Colonic mucosa (tissue), 4 donors: ENCODE data around the gene COMMD2. TPM values are rescaled to one million over a fixed set of nuclear protein-coding genes. Genes with fewer than 3 reads are reported as not detected.

Source experiments
- DNase-seq: peaks from one replicate; pipeline ENCODE4 v3.0.0-alpha.2; 2020
- H3K27ac ChIP-seq: fragments of 200-600 bp; one replicate; pipeline ENCODE4 v1.8.0; 2021
- H3K27me3 ChIP-seq: fragments of 200-600 bp; one replicate; pipeline ENCODE4 v1.8.0; 2021
- H3K36me3 ChIP-seq: fragments of 200-600 bp; one replicate; pipeline ENCODE4 v1.8.0; 2021
- H3K4me1 ChIP-seq: fragments of 200-600 bp; one replicate; pipeline ENCODE4 v1.8.0; 2021; ENCODE audit warnings: mild to moderate bottlenecking
- H3K4me3 ChIP-seq: fragments of 200-600 bp; one replicate; pipeline ENCODE4 v1.8.0; 2021
- H3K9ac ChIP-seq, 2 donors: one replicate each; pipeline ENCODE4 v1.7.0; 2013; ENCODE audit warnings: control low read depth in 2 of 2, low read depth in 2 of 2, low read length in 2 of 2
- H3K9me3 ChIP-seq: fragments of 200-600 bp; one replicate; pipeline ENCODE4 v1.8.0; 2021
- intact Hi-C: fragments of 100-400 bp; cut with DNase I; formaldehyde crosslinking; loops from one replicate; pipeline ENCODE4 v1.14.1; 2022
- total RNA-seq, 2 donors: library from RNA; stranded (reverse); fragmentation: NEBNext Ultra II Directional in 1 of 2; extraction: Animal tissue kit (Norgen Biotek cat#: 25700) in 1 of 2; gene quantifications; one replicate each; pipeline ENCODE4 v1.2.1, GENCODE V29; 2021
- TF ChIP-seq, protein P1 (sequence below): fragments of 200-600 bp; IDR thresholded peaks from one replicate; pipeline ENCODE4 v1.8.0; 2022; ENCODE audit warnings: antibody characterized with exemption, mild to moderate bottlenecking
- donor health status: healthy.
- donor health status: DM: no; HTN: no; CAD: no.
- donor health status: DM: no; HTN: no; CAD: no.

The COMMD2 gene
- total RNA-seq = 10 to 100 TPM; 22.5 to 30.7 TPM

DNA sequence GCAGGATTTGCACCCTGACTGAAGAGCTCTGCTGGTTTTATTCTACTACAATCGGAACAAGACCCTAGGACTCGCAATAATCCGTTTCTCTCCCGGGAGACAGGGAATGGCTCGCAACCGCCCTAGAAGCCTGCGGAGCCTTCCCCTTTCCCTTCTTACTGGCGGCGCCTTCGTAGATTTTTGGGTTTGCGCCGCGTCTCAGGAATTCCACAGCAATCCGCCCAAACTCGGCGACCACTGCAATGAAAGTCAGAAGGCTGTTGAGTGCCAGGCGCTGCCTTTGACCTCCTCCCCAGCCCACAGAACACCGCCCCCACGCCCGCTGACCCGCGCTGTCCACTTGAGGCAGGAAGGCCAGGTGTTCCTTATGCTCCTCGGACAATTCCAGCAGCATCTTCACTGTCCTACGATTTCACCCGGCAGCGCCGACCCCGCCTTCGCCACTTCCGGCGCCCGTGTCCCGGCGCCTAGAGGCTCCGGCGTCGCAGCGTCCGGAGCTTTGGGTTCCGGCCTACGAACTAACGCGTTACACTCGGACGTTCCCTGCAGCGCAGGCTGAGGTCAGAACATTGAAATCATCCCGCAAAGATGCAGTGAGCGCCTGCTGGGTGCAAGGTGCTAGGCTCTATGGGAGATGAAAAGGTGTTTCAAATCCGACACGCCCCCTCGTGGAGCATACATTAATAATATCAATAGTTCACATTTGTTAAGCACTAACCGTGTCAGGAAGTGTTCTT, at the start of gene COMMD2:
Gene COMMD2 (minus strand): TSS at position 439 of the 737 bp plus-strand sequence. CDS start 45 bp downstream, at position 394.
- intact Hi-C loops = no loop called here
- peak; percentile 73 for DNase-seq
- no peaks in the 10 kb centered on the region for H3K9me3 ChIP-seq
- no peaks in the 10 kb centered on the region for H3K27me3 ChIP-seq
- peak within 1 kb of the TSS; percentile 91 for H3K4me3 ChIP-seq
- no peaks in the 10 kb centered on the region for H3K4me1 ChIP-seq
- H3K27ac ChIP-seq = peak within 1 kb of the TSS; percentile 56
- TF ChIP-seq, protein P1, sequence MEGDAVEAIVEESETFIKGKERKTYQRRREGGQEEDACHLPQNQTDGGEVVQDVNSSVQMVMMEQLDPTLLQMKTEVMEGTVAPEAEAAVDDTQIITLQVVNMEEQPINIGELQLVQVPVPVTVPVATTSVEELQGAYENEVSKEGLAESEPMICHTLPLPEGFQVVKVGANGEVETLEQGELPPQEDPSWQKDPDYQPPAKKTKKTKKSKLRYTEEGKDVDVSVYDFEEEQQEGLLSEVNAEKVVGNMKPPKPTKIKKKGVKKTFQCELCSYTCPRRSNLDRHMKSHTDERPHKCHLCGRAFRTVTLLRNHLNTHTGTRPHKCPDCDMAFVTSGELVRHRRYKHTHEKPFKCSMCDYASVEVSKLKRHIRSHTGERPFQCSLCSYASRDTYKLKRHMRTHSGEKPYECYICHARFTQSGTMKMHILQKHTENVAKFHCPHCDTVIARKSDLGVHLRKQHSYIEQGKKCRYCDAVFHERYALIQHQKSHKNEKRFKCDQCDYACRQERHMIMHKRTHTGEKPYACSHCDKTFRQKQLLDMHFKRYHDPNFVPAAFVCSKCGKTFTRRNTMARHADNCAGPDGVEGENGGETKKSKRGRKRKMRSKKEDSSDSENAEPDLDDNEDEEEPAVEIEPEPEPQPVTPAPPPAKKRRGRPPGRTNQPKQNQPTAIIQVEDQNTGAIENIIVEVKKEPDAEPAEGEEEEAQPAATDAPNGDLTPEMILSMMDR = no peak
- peak within 1 kb of the TSS; percentile 64 to 89 for H3K9ac ChIP-seq
- H3K36me3 ChIP-seq = peaks cover 7% of the 10 kb centered on the region

GRCh38 chr3:149801639-149802038, 49.4 kb upstream of the COMMD2 start:
- intact Hi-C loops = no loop called here
- H3K4me1 ChIP-seq = no peaks in the 10 kb centered on the region

GRCh38 chr3:149801195-149801594, 48.9 kb upstream of the COMMD2 start:
- H3K27me3 ChIP-seq = no peaks in the 10 kb centered on the region
- no peak overlapping the region for H3K9ac ChIP-seq
- no peak overlapping the region for H3K4me3 ChIP-seq
- TF ChIP-seq, protein P1 = no peak
- intact Hi-C loops = no loop called here
- H3K4me1 ChIP-seq = no peaks in the 10 kb centered on the region
- no peaks in the 10 kb centered on the region for H3K9me3 ChIP-seq
- H3K36me3 ChIP-seq = no peaks in the 10 kb centered on the region
- H3K27ac ChIP-seq = no peak overlapping the region
- no peak for DNase-seq

More at GRCh38 chr3:149801639-149802038, 49.4 kb upstream of the COMMD2 start:
- Histone ChIP-seq H3K4me3 (no peak overlapping the region), H3K9me3 (no peaks in the 10 kb centered on the region), H3K27me3 (no peaks in the 10 kb centered on the region), H3K9ac (no peak overlapping the region), H3K27ac (no peak overlapping the region), H3K36me3 (no peaks in the 10 kb centered on the region)
- DNase-seq = no peak
- TF ChIP-seq, protein P1 = no peak

GRCh38 chr3:149800693-149801092, 48.4 kb upstream of the COMMD2 start:
- intact Hi-C loops = no loop called here
- TF ChIP-seq, protein P1 = no peak
- H3K36me3 ChIP-seq = no peaks in the 10 kb centered on the region
- no peaks in the 10 kb centered on the region for H3K27me3 ChIP-seq
- H3K27ac ChIP-seq = no peak overlapping the region
- H3K4me3 ChIP-seq = no peak overlapping the region
- no peaks in the 10 kb centered on the region for H3K4me1 ChIP-seq
- H3K9ac ChIP-seq = no peak overlapping the region
- no peak for DNase-seq
- no peaks in the 10 kb centered on the region for H3K9me3 ChIP-seq

DNA sequence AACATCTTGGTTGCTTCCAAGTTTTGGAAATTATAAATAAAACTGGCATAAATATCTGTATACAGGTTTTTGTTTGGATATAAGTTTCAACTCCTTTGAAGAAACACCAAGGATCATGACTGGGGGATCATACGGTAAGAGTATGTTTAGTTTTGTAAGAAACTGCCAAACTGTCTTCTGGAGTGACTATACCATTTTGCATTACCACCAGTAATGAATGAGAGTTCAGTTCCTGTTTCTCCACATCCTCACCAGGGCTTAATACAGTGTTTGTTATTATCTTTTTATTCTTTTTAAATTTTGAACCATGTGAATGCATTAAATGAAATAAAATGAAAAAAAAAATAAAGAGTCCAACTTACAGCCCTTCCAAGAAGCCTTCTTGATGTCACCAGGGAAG, 43.7 kb upstream of the COMMD2 start:
- Histone ChIP-seq H3K9ac (no peak overlapping the region), H3K27me3 (no peaks in the 10 kb centered on the region), H3K9me3 (no peaks in the 10 kb centered on the region), H3K36me3 (no peaks in the 10 kb centered on the region), H3K4me1 (no peaks in the 10 kb centered on the region), H3K27ac (no peak overlapping the region), H3K4me3 (no peak overlapping the region)
- TF ChIP-seq, protein P1 = no peak
- no peak for DNase-seq
- intact Hi-C loops = no loop called here
